GM13977 (cell line): ENCODE results near the gene NGB.
A peak's percentile ranks its signal among the peaks of the same experiment; 100 is the strongest.

Source experiments
- DNase-seq: peaks from one replicate; pipeline ENCODE4 v3.0.0; 2012; ENCODE audit warnings: low spot score
- CTCF ChIP-seq: IDR thresholded peaks from 2 replicates; pipeline ENCODE4 v1.5.1; 2012; ENCODE audit warnings: mild to moderate bottlenecking, control low read depth; ENCODE audit not compliant: insufficient read depth; ENCODE audit errors: extremely low read depth, missing control alignments
- in situ Hi-C: fragments of 300-500 bp; cut with MboI; formaldehyde crosslinking; loops from one replicate; pipeline ENCODE4 v1.12.0; 2022; ENCODE audit warnings: low sequenced_read_pairs, low pct_unique_long_range_greater_than_20kb, mixed read lengths, inconsistent platforms; ENCODE audit not compliant: unreplicated experiment

The NGB gene

GRCh38 chr14:77316195-77316505, 45.1 kb upstream of the NGB start:
- in situ Hi-C loops, result loop anchor here (25.0 kb wide), 1 partner anchor 429 kb away; no protein-coding TSS in a partner anchor
- TF ChIP-seq CTCF, result peak; percentile 6
- no peak for DNase-seq

- no peak for DNase-seq
- in situ Hi-C loops, result loop anchor here (25.0 kb wide), 1 partner anchor 427 kb away; no protein-coding TSS in a partner anchor
- no peak for TF ChIP-seq CTCF
Measured at GRCh38 chr14:77314539-77315457, 43.8 kb upstream of the NGB start.

- DNase-seq, result no peak
- in situ Hi-C loops, result loop anchor here (25.0 kb wide), 1 partner anchor 427 kb away; no protein-coding TSS in a partner anchor
- no peak for TF ChIP-seq CTCF
Measured at GRCh38 chr14:77314043-77314442, 43.0 kb upstream of the NGB start.

GRCh38 chr14:77313371-77313770, 42.4 kb upstream of the NGB start:
- TF ChIP-seq CTCF, result no peak
- in situ Hi-C loops, result loop anchor here (25.0 kb wide), 1 partner anchor 426 kb away; no protein-coding TSS in a partner anchor
- DNase-seq, result no peak

- DNase-seq, result no peak
- in situ Hi-C loops, result loop anchor here (25.0 kb wide), 1 partner anchor 424 kb away; no protein-coding TSS in a partner anchor
- no peak for TF ChIP-seq CTCF
Measured at GRCh38 chr14:77311217-77311616, 40.2 kb upstream of the NGB start.

- in situ Hi-C loops, result loop anchor here (25.0 kb wide), 1 partner anchor 423 kb away; no protein-coding TSS in a partner anchor
- no peak for TF ChIP-seq CTCF
- no peak for DNase-seq
Measured at GRCh38 chr14:77310026-77310425, 39.0 kb upstream of the NGB start.
